AG09319 (cell line): ENCODE results near the gene RGS19.

ENCODE experiments used
- DNase-seq: peaks from one replicate; pipeline ENCODE4 v3.0.0-alpha.2; 2010; ENCODE audit warnings: low read depth; ENCODE audit errors: extremely low read depth
- CTCF ChIP-seq: IDR thresholded peaks from 2 replicates; pipeline ENCODE4 v1.5.1; 2011; ENCODE audit warnings: low read depth, mild to moderate bottlenecking, inconsistent platforms, low read length, moderate library complexity

Gene RGS19

DNA sequence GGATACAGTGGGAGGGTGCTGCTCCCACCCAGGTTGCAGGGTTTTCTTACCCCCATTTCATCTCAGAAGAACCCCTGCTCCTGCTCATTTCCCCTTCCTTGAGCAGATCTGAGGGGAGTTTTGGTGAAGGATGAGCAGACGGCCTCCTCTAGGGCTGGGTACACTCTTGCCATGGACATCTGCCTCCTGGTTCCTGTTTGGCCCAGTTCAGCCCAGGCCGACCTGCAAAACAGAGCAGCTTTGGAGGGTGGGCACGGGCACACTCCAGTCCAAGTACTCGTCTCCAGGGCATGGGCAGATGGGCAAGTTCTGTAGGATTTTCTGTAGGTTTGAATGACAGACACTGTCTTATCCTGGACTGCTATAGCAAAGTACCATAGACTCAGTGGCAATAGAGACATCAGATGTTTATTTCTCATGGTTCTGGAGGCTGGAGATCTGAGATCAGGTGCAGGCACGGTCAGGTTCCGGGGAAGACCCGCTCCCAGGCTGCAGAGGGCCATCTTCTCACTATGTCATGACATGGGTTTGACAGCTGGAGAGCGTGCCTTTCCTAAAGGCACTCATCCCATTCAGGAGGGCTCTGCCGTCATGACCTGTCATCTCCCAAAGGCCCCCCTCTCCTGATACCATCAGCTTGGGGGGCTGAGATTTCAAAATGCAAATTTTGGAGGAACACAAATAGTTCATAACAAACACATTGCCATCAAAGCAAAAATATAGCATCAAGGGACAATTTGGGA lies 21.8 kb upstream of the RGS19 start:
- no peak for TF ChIP-seq CTCF
- no peak for DNase-seq

GRCh38 chr20:64100566-64100888 lies 21.2 kb upstream of the RGS19 start:
- TF ChIP-seq CTCF = no peak
- DNase-seq = no peak

- DNase-seq = no peak
- TF ChIP-seq CTCF = no peak
Observed at GRCh38 chr20:64099880-64100565, 20.7 kb upstream of the RGS19 start.

- no peak for DNase-seq
- TF ChIP-seq CTCF = no peak
Observed at GRCh38 chr20:64099086-64099786, 19.9 kb upstream of the RGS19 start.

DNA sequence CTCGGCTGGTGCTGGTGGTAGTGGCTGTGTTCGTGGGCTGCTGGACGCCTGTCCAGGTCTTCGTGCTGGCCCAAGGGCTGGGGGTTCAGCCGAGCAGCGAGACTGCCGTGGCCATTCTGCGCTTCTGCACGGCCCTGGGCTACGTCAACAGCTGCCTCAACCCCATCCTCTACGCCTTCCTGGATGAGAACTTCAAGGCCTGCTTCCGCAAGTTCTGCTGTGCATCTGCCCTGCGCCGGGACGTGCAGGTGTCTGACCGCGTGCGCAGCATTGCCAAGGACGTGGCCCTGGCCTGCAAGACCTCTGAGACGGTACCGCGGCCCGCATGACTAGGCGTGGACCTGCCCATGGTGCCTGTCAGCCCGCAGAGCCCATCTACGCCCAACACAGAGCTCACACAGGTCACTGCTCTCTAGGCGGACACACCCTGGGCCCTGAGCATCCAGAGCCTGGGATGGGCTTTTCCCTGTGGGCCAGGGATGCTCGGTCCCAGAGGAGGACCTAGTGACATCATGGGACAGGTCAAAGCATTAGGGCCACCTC lies 19.2 kb upstream of the RGS19 start:
- DNase-seq = no peak
- no peak for TF ChIP-seq CTCF

DNA sequence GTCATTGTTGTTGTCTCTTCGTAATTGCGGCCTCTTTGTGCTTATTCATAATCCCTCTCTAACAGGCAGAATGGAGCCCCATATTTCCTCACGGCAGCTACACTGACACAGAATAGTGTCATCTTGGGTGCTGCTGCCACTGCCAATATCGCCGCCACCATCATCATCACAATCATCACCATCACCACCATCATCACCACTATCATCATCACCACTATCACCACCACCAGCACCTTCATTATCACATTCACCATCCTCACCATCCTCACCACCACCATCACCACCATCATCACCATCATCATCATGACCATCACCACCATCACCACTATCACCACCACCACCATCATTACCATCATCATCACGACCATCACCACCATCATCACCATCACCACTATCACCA lies 17.2 kb upstream of the RGS19 start:
- no peak for DNase-seq
- TF ChIP-seq CTCF = no peak

DNA sequence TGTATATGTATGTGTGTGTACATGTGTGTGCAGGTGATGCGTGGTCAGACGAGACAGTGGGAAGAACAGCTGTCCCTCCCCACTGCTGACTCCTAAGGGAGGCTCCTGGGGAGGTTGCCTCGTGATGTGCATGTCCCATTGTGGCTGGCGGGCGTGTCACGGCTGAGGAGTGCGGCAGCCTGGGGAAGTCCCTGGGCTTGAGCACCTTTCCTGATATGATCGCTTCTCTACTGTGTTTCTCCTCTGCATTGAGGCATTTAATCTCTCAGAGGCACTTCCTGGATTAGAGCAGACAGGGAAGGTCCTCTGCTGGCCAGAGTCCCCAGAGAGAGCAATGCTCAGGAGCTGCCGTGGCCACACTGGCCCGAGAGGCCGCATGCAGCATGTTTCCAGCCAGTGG lies 16.6 kb upstream of the RGS19 start:
- TF ChIP-seq CTCF = no peak
- DNase-seq = no peak
